NCI-H2107 treated with DMSO at 0.1 percent for 48 hours (cell line): Measurements from ENCODE around the gene CCDC15.
A peak's percentile ranks its signal among the peaks of the same experiment; 100 is the strongest.
"Not testable (repeated sequence)": the region's sequence is repeated elsewhere in the genome, so short reads cannot be mapped to it uniquely, and the experiment has no call there.

ENCODE experiments used
- DNase-seq: peaks from one replicate; lab custom pipeline; 2025; ENCODE audit not compliant: unreplicated experiment; lab: John Stamatoyannopoulos, UW

The CCDC15 gene

GRCh38 chr11:125081098-125081798 is 127.2 kb downstream of the CCDC15 start:
- DNase-seq: no peak

- no peak for DNase-seq
Observed at GRCh38 chr11:125082040-125082439, 128.0 kb downstream of the CCDC15 start.

- no peak for DNase-seq
Observed at GRCh38 chr11:125082611-125083311, 128.8 kb downstream of the CCDC15 start.

- DNase-seq: no peak
Observed at GRCh38 chr11:125083312-125084056, 129.5 kb downstream of the CCDC15 start.

- DNase-seq: no peak
Observed at GRCh38 chr11:125084057-125084416, 130.0 kb downstream of the CCDC15 start.

GRCh38 chr11:125084761-125085231 is 130.8 kb downstream of the CCDC15 start:
- DNase-seq: no peak

GRCh38 chr11:125085301-125086081 is 131.5 kb downstream of the CCDC15 start:
- DNase-seq: no peak

GRCh38 chr11:125086633-125087296 is 132.8 kb downstream of the CCDC15 start:
- no peak for DNase-seq

- DNase-seq: no peak
Observed at GRCh38 chr11:125088123-125088522, 134.1 kb downstream of the CCDC15 start.

GRCh38 chr11:125088576-125089455 is 134.8 kb downstream of the CCDC15 start:
- peak; percentile 1 for DNase-seq

GRCh38 chr11:125089481-125089880 is 135.5 kb downstream of the CCDC15 start:
- DNase-seq: not testable (repeated sequence)

GRCh38 chr11:125090151-125090550 is 136.1 kb downstream of the CCDC15 start:
- not testable (repeated sequence) for DNase-seq

GRCh38 chr11:125090816-125091215 is 136.8 kb downstream of the CCDC15 start:
- no peak for DNase-seq
